OCI-LY1 (cell line): ENCODE data around the gene DLG5.

Experiments used
- H2AFZ ChIP-seq: fragments of 200-600 bp; sonication (generic), shearing (Covaris generic); 2 replicates; pipeline ENCODE4 v1.6.0; 2014; ENCODE audit warnings: antibody characterized with exemption, mild to moderate bottlenecking, low read length
- H3F3A ChIP-seq: fragments of 200-600 bp; sonication (generic), shearing (Covaris generic); 2 replicates; pipeline ENCODE4 v1.6.0; 2014; ENCODE audit warnings: mild to moderate bottlenecking, antibody characterized with exemption, low read length, moderate library complexity; ENCODE audit not compliant: insufficient read depth
- H3K27ac ChIP-seq: fragments of 200-600 bp; sonication (generic); 2 replicates; pipeline ENCODE4 v1.5.1; 2014; ENCODE audit warnings: low read length, mixed run types, mild to moderate bottlenecking, low read depth; ENCODE audit not compliant: poor library complexity, severe bottlenecking
- H3K27me3 ChIP-seq: fragments of 200-600 bp; sonication (generic); 2 replicates; pipeline ENCODE4 v1.6.0; 2014; ENCODE audit warnings: antibody characterized with exemption, mild to moderate bottlenecking, low read length, moderate library complexity; ENCODE audit not compliant: insufficient read depth
- H3K36me3 ChIP-seq: fragments of 200-600 bp; sonication (generic); 2 replicates; pipeline ENCODE4 v1.6.1; 2014; ENCODE audit warnings: mild to moderate bottlenecking, antibody characterized with exemption, low read length, moderate library complexity, mixed read lengths; ENCODE audit not compliant: insufficient read depth
- H3K4me1 ChIP-seq: fragments of 200-600 bp; sonication (generic); 2 replicates; pipeline ENCODE4 v1.5.1; 2014; ENCODE audit warnings: mild to moderate bottlenecking, low read length, moderate library complexity; ENCODE audit not compliant: insufficient read depth, severe bottlenecking
- H3K4me2 ChIP-seq: fragments of 200-600 bp; sonication (generic), shearing (Covaris generic); 2 replicates; pipeline ENCODE4 v1.6.1; 2014; ENCODE audit warnings: low read length
- H3K4me3 ChIP-seq: fragments of 200-600 bp; sonication (generic); 2 replicates; pipeline ENCODE4 v1.5.1; 2014; ENCODE audit warnings: low read length, low read depth, mild to moderate bottlenecking, mixed read lengths; ENCODE audit not compliant: poor library complexity, severe bottlenecking
- H3K79me2 ChIP-seq: fragments of 200-600 bp; shearing (Covaris generic); 2 replicates; pipeline ENCODE4 v1.6.1; 2016; ENCODE audit warnings: mixed run types, low read length, mixed read lengths; ENCODE audit not compliant: insufficient read depth
- H3K9ac ChIP-seq: fragments of 200-600 bp; sonication (generic), shearing (Covaris generic); 2 replicates; pipeline ENCODE4 v1.6.1; 2014; ENCODE audit warnings: mild to moderate bottlenecking, low read length, mixed read lengths
- H3K9me2 ChIP-seq: fragments of 200-600 bp; sonication (generic), shearing (Covaris generic); 2 replicates; pipeline ENCODE4 v1.6.1; 2014; ENCODE audit warnings: low read depth, mild to moderate bottlenecking, low read length, mixed read lengths
- H3K9me3 ChIP-seq: fragments of 200-600 bp; shearing (Covaris generic); 2 replicates; pipeline ENCODE4 v1.6.1; 2014; ENCODE audit warnings: low read length, mixed read lengths
- H4K20me1 ChIP-seq: fragments of 200-600 bp; sonication (generic), shearing (Covaris generic); 2 replicates; pipeline ENCODE4 v1.6.0; 2016; ENCODE audit warnings: mild to moderate bottlenecking, low read length; ENCODE audit not compliant: insufficient read depth
- CTCF ChIP-seq: fragments of 200-600 bp; sonication (generic), shearing (Covaris generic); IDR thresholded peaks from 2 replicates; pipeline ENCODE4 v1.5.1; 2017; ENCODE audit warnings: mild to moderate bottlenecking, antibody characterized with exemption, low read length, moderate library complexity, mixed read lengths
- EZH2 ChIP-seq: fragments of 200-600 bp; sonication (generic), shearing (Covaris generic); IDR thresholded peaks from 2 replicates; pipeline ENCODE4 v1.8.0; 2017; ENCODE audit warnings: borderline replicate concordance, mixed run types, mild to moderate bottlenecking, antibody characterized with exemption, low read length, moderate library complexity, mixed read lengths

DLG5 gene

GRCh38 chr10:77866598-77866997 is 60.0 kb downstream of the DLG5 start:
- Histone ChIP-seq H3K36me3 (no peaks in the 10 kb centered on the region), H3K4me3 (no peak overlapping the region), H3K27me3 (peaks cover 5% of the 10 kb centered on the region; the same call in 1 of the 2 replicates), H3F3A (no peaks in the 10 kb centered on the region), H3K9me2 (no peaks in the 10 kb centered on the region), H3K4me2 (no peak overlapping the region), H3K9ac (no peak overlapping the region), H4K20me1 (no peaks in the 10 kb centered on the region), H3K4me1 (no peaks in the 10 kb centered on the region), H3K79me2 (no peaks in the 10 kb centered on the region), H2AFZ (no peak overlapping the region), H3K27ac (no peak overlapping the region), H3K9me3 (no peaks in the 10 kb centered on the region)
- TF ChIP-seq CTCF: no peak

GRCh38 chr10:77865580-77866324 is 60.8 kb downstream of the DLG5 start:
- Histone ChIP-seq H4K20me1 (no peaks in the 10 kb centered on the region), H3K36me3 (no peaks in the 10 kb centered on the region), H3K27ac (no peak overlapping the region), H3F3A (no peaks in the 10 kb centered on the region), H3K9me3 (no peaks in the 10 kb centered on the region), H3K79me2 (no peaks in the 10 kb centered on the region), H3K4me2 (no peak overlapping the region), H3K27me3 (peaks cover 5% of the 10 kb centered on the region; the same call in 1 of the 2 replicates), H3K9me2 (no peaks in the 10 kb centered on the region), H3K9ac (no peak overlapping the region), H3K4me3 (no peak overlapping the region), H3K4me1 (no peaks in the 10 kb centered on the region), H2AFZ (no peak overlapping the region)
- no peak for TF ChIP-seq CTCF
- TF ChIP-seq EZH2: no peak

- no peaks in the 10 kb centered on the region for H3K79me2 ChIP-seq
- H3K27me3 ChIP-seq: peaks cover 5% of the 10 kb centered on the region; the same call in 1 of the 2 replicates
- no peak overlapping the region for H3K9ac ChIP-seq
- H3K27ac ChIP-seq: no peak overlapping the region
- TF ChIP-seq EZH2: no peak
- no peak for TF ChIP-seq CTCF
- no peaks in the 10 kb centered on the region for H4K20me1 ChIP-seq
- H3F3A ChIP-seq: no peaks in the 10 kb centered on the region
- no peaks in the 10 kb centered on the region for H3K9me3 ChIP-seq
- no peaks in the 10 kb centered on the region for H3K36me3 ChIP-seq
- no peaks in the 10 kb centered on the region for H3K9me2 ChIP-seq
- H3K4me3 ChIP-seq: no peak overlapping the region
- no peak overlapping the region for H2AFZ ChIP-seq
- H3K4me2 ChIP-seq: no peak overlapping the region
- no peaks in the 10 kb centered on the region for H3K4me1 ChIP-seq
These were observed 62.3 kb downstream of the DLG5 start for GRCh38 chr10:77864151-77864851.
